GM23338 (cell line): ENCODE results near the gene PHAX. TPM values are rescaled to one million over a fixed set of nuclear protein-coding genes. Genes with fewer than 3 reads are reported as not detected.
A peak's percentile ranks its signal among the peaks of the same experiment; 100 is the strongest.

Experiments used
- ATAC-seq: fragments of 200-7000 bp; cut with Tn5 transposase; 3 replicates; pipeline ENCODE4 v1.9.1; 2020
- DNase-seq: peaks from one replicate; pipeline ENCODE4 v3.0.0-alpha.2; 2015; ENCODE audit warnings: low spot score
- H2AFZ ChIP-seq: fragments of 200-600 bp; sonication (generic); 2 replicates; pipeline ENCODE4 v1.8.0; 2016; ENCODE audit warnings: antibody characterized with exemption, mild to moderate bottlenecking, moderate library complexity
- H3F3A ChIP-seq: fragments of 200-600 bp; sonication (generic); replicated peaks from 2 replicates; pipeline ENCODE4 v1.8.0; 2017; ENCODE audit warnings: antibody characterized with exemption, mixed run types, low read depth
- H3K27ac ChIP-seq: fragments of 200-600 bp; sonication (generic); 2 replicates; pipeline ENCODE4 v1.6.1; 2016; ENCODE audit warnings: low read depth
- H3K27me3 ChIP-seq: fragments of 200-600 bp; sonication (generic); 2 replicates; pipeline ENCODE4 v1.8.0; 2016; ENCODE audit warnings: mild to moderate bottlenecking, mixed run types, moderate library complexity; ENCODE audit not compliant: insufficient read depth
- H3K36me3 ChIP-seq: fragments of 200-600 bp; sonication (generic); 2 replicates; pipeline ENCODE4 v1.8.0; 2016; ENCODE audit warnings: mild to moderate bottlenecking; ENCODE audit not compliant: insufficient read depth
- H3K4me1 ChIP-seq: fragments of 200-600 bp; sonication (generic); 2 replicates; pipeline ENCODE4 v1.8.0; 2016; ENCODE audit warnings: mild to moderate bottlenecking, moderate library complexity; ENCODE audit not compliant: insufficient read depth
- H3K4me2 ChIP-seq: fragments of 200-600 bp; sonication (generic); 2 replicates; pipeline ENCODE4 v1.7.1; 2017; ENCODE audit warnings: mixed run types
- H3K4me3 ChIP-seq: fragments of 200-600 bp; sonication (generic); 2 replicates; pipeline ENCODE4 v1.6.1; 2016; ENCODE audit warnings: mixed run types
- H3K79me2 ChIP-seq: fragments of 200-600 bp; sonication (generic); replicated peaks from 2 replicates; pipeline ENCODE4 v1.8.0; 2017; ENCODE audit warnings: mild to moderate bottlenecking; ENCODE audit not compliant: insufficient read depth
- H3K9me2 ChIP-seq: fragments of 200-600 bp; sonication (generic); 2 replicates; pipeline ENCODE4 v1.8.0; 2017; ENCODE audit not compliant: insufficient read depth
- H4K20me1 ChIP-seq: fragments of 200-600 bp; sonication (generic); replicated peaks from 2 replicates; pipeline ENCODE4 v1.8.0; 2017; ENCODE audit warnings: mild to moderate bottlenecking; ENCODE audit not compliant: insufficient read depth
- H3K27ac Mint-ChIP-seq: 2 replicates; pipeline ENCODE4 v1.8.0; 2020; ENCODE audit warnings: inconsistent platforms, mild to moderate bottlenecking, moderate library complexity, mixed read lengths
- H3K27me3 Mint-ChIP-seq: 3 replicates; pipeline ENCODE4 v1.8.0; 2022; ENCODE audit warnings: low read depth, mild to moderate bottlenecking, moderate library complexity, mixed read lengths, inconsistent platforms; ENCODE audit not compliant: insufficient read depth, poor library complexity
- H3K36me3 Mint-ChIP-seq: 3 replicates; pipeline ENCODE4 v1.8.0; 2021; ENCODE audit warnings: low read depth, mild to moderate bottlenecking, inconsistent platforms, moderate library complexity, mixed read lengths
- H3K4me1 Mint-ChIP-seq: 3 replicates; pipeline ENCODE4 v1.8.0; 2020; ENCODE audit warnings: mild to moderate bottlenecking, inconsistent platforms, mixed read lengths
- H3K4me3 Mint-ChIP-seq: 3 replicates; pipeline ENCODE4 v1.8.0; 2021; ENCODE audit warnings: moderate library complexity, mild to moderate bottlenecking, inconsistent platforms, mixed read lengths
- H3K9me3 Mint-ChIP-seq: 3 replicates; pipeline ENCODE4 v1.8.0; 2020; ENCODE audit warnings: moderate library complexity, mild to moderate bottlenecking, inconsistent platforms, mixed read lengths
- CREB1 ChIP-seq: fragments of 250-450 bp; sonication (Bioruptor Pico); IDR thresholded peaks from 2 replicates; pipeline ENCODE4 v1.5.0; 2020; ENCODE audit warnings: low read depth, mild to moderate bottlenecking, moderate library complexity
- CTCF ChIP-seq, 2 experiments: fragments of 200-600 bp in 1 of 2; sonication (generic) in 1 of 2; conservative IDR thresholded peaks; 2 replicates each; pipeline versions ENCODE4 v1.5.1 to v1.6.1; 2016 to 2017; ENCODE audit warnings: antibody characterized with exemption in 2 of 2, low read depth in 2 of 2, mild to moderate bottlenecking in 2 of 2, moderate library complexity in 1 of 2
- ETS1 ChIP-seq: IDR thresholded peaks from 2 replicates; pipeline ENCODE4 v1.6.1; 2016; ENCODE audit warnings: antibody characterized with exemption
- JUNB ChIP-seq: IDR thresholded peaks from one replicate; pipeline ENCODE4 v1.6.1; 2016; ENCODE audit warnings: antibody characterized with exemption; ENCODE audit not compliant: unreplicated experiment
- ZNF462 ChIP-seq: fragments of 250-450 bp; sonication (Bioruptor Pico); IDR thresholded peaks from 2 replicates; pipeline ENCODE4 v1.5.0; 2020; ENCODE audit warnings: mild to moderate bottlenecking, moderate library complexity
- polyA plus RNA-seq: library from polyadenylated mRNA; unstranded; fragments of >200 nt; fragmentation: Nextera tagmentation; extraction: Ambion mirVana; gene quantifications from 2 replicates; pipeline ENCODE4 v1.2.1, GENCODE V29; 2016
- total RNA-seq: library from RNA; depleted of rRNA; stranded (reverse); fragments of >200 nt; shearing (Covaris generic); gene quantifications from 2 replicates; pipeline ENCODE4 v1.2.3, GENCODE V29; 2014

The PHAX gene
- total and polyA plus RNA-seq, 2 experiments from 2014 or later, result 75.9 to 140 TPM

GRCh38 chr5:126659805-126660482 lies 59.2 kb downstream of the PHAX start:
- peaks cover 5% of the 10 kb centered on the region for H3K27me3 Mint-ChIP-seq
- no peak for DNase-seq
- TF ChIP-seq ETS1, result no peak
- TF ChIP-seq CTCF (conservative IDR thresholded peaks at IDR 0.05; ENCODE audit: low read depth in 2 of 2), result no peak
- TF ChIP-seq JUNB, result no peak
- no peak for TF ChIP-seq ZNF462 (CRISPR knock-in tag)
- no peak for TF ChIP-seq CREB1 (CRISPR knock-in tag)
- H3K27me3 ChIP-seq, result no peaks in the 10 kb centered on the region
- H3K9me3 Mint-ChIP-seq, result no peaks in the 10 kb centered on the region
- H3K4me2 ChIP-seq, result no peak overlapping the region
- H3K36me3 ChIP-seq, result no peaks in the 10 kb centered on the region
- peak overlapping the region; percentile 19; the same call in 1 of the 2 replicates for H2AFZ ChIP-seq
- no peak overlapping the region for H3K4me3 Mint-ChIP-seq
- ATAC-seq, result no peak
- H3K27ac Mint-ChIP-seq, result no peak overlapping the region
- H3K4me1 ChIP-seq, result peaks cover 4% of the 10 kb centered on the region; the same call in 1 of the 2 replicates
- H3K27ac ChIP-seq, result no peak overlapping the region
- H3F3A ChIP-seq, result no peaks in the 10 kb centered on the region
- H3K4me3 ChIP-seq, result no peak overlapping the region
- no peaks in the 10 kb centered on the region for H3K36me3 Mint-ChIP-seq
- no peaks in the 10 kb centered on the region for H3K9me2 ChIP-seq
- H3K79me2 ChIP-seq, result no peaks in the 10 kb centered on the region
- H4K20me1 ChIP-seq, result no peaks in the 10 kb centered on the region
- peaks cover 14% of the 10 kb centered on the region for H3K4me1 Mint-ChIP-seq
